Transverse colon (tissue), 4 donors: ENCODE data around the gene JAKMIP1.

ENCODE experiments used
- CTCF ChIP-seq, 5 experiments: fragments of 200-600 bp in 3 of 5; fragments of 450-650 bp in 2 of 5; sonication (generic) in 3 of 5; IDR thresholded peaks; 1 replicate in 2 of 5; 2 replicates in 3 of 5; pipeline ENCODE4 v1.5.1; 2016 to 2017; ENCODE audit warnings: antibody characterized with exemption in 5 of 5, inconsistent platforms in 3 of 5, mild to moderate bottlenecking in 2 of 5, moderate library complexity in 1 of 5
- EP300 ChIP-seq: sonication (generic); formaldehyde crosslinking; IDR thresholded peaks from one replicate; pipeline ENCODE4 v1.6.1; 2017; ENCODE audit warnings: antibody characterized with exemption, low read depth
- POLR2A ChIP-seq: fragments of 450-650 bp; IDR thresholded peaks from one replicate; pipeline ENCODE4 v1.6.1; 2016; ENCODE audit warnings: antibody characterized with exemption, mild to moderate bottlenecking, moderate library complexity
- POLR2AphosphoS5 ChIP-seq, 3 donors: sonication (generic); formaldehyde crosslinking; IDR thresholded peaks; one replicate each; pipeline ENCODE4 v1.6.1; 2016; ENCODE audit warnings: antibody characterized with exemption in 3 of 3

- TF ChIP-seq CTCF (IDR thresholded peaks at IDR 0.05) (no peak), POLR2AphosphoS5 (IDR thresholded peaks at IDR 0.05) (no peak), POLR2A (no peak), EP300 (no peak)
These were observed 207.5 kb downstream of the JAKMIP1 start for GRCh38 chr4:5992828-5993321.
